ENCODE data around the gene SNW1.
A peak's percentile ranks its signal among the peaks of the same experiment; 100 is the strongest.
"Not testable (repeated sequence)": the region's sequence is repeated elsewhere in the genome, so short reads cannot be mapped to it uniquely, and the experiment has no call there.

The SNW1 gene

DNA sequence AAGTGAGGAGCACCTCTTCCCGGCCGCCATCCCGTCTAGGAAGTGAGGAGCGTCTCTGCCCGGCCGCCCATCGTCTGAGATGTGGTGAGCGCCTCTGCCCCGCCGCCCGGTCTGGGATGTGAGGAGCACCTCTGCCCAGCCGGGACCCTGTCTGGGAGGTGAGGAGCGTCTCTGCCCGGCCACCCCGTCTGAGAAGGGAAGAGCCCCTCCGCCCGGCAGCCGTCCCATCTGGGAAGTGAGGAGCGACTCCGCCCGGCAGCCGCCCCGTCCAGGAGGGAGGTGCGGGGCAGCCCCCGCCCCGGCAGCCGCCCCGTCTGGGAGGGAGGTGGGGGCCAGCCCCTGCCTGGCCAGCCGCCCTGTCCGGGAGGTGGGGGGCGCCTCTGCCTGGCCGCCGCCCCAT, 13.5 kb downstream of the SNW1 start:
- DNase-seq (ENCODE audit: low read depth): not testable (repeated sequence)

- no peak for DNase-seq (ENCODE audit: low read depth)
Measured at GRCh38 chr14:77746064-77746702, 14.8 kb downstream of the SNW1 start.

GRCh38 chr14:77741438-77741837, 19.5 kb downstream of the SNW1 start:
- no peak for DNase-seq (ENCODE audit: low read depth)

DNA sequence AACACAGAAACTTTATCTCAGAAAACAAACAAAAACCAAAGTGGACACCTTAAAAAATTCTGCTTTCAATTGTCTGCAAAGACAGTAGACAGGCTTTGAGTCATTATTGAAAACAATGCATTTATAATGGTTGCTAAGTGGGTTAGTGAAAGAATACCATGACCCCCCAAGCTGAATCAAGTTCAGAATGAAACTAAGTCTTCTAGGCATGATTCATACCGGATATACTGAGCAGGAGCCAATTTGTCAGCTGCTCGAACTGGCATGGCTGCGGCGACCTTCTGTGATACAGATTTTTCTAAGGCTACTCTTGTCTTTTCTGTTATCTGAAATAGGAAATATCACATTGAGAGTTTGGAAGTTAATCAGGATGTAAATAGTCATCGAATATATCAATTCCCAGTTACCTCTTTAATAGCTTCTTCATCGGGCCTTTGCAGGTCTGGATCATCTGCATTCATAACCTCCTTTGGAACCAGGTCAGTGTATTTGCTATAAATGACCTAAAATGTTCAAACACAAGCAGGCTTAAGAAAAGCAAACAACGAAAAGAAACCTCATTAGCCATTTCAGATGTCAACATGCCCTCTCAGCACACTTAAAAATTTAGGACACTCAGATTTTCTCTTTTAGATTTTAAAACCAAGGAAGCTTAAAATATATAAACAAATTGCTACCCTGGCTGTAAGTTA, 22.3 kb downstream of the SNW1 start:
- no peak for DNase-seq (ENCODE audit: low read depth)

DNA sequence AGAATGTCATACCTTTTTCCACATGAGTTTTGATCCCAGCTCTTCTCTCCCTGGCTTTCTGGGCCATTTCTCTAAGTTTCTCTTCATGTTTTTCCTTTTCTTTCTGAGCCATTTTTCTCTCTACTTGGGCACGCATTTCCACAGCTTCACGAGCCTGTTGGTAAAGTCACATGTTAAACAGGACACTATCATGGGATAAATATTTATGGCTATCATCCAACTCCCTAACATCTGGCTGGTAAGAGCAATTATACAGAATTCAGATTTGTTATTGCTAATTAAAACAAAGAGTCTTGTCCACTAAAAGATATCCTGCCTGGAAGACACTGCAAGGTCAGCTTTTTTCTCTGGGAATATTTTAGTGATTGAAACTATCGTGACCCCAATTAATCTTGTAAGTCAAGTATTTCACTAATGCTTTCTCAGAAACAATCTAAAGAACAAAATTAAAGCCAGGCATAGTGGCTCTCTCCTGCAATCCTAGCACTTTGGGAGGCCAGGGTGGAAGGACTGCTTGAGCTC, 29.9 kb downstream of the SNW1 start:
- DNase-seq (ENCODE audit: low read depth): no peak

DNA sequence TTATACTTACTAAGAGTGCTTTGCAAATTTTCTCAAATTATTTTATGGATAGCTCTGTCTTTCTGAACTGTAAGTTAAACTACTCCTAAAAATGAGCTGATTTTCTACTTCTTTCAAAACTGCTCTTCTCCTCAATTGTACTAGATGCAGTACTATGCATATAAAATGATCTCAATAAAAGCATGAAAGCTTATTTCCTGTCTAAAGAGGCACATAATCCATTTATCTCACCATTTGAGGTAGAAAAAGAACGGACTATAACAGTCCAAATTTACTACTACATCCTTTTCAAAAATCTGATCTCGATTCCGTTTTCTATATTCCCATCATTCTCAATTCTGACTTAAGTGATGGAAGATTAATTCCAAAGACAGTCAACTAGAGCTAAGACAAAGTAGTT, 38.7 kb downstream of the SNW1 start:
- DNase-seq (ENCODE audit: low read depth): no peak

DNA sequence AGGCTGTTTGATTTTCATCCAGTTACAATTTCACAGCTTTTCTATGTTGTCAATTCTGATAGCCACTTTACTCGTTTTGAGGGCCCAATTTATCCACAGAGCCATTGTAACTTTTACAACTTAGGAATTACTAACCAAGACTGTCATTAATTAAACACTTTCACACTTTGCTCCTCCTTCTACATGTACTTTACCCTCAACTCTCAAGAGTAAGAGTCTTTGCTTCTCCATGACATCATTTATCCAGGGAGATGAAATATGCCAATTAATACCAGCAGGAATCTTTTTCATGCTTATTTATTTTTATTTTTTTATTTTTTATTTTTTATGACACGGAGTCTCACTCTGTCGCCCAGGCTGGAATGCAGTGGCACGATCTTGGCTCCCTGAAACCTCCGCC, 39.5 kb downstream of the SNW1 start:
- no peak for DNase-seq (ENCODE audit: low read depth)

- no peak for DNase-seq (ENCODE audit: low read depth)
Measured at GRCh38 chr14:77717608-77718305, 43.2 kb downstream of the SNW1 start.

GRCh38 chr14:77714926-77715325, 46.0 kb downstream of the SNW1 start:
- DNase-seq (ENCODE audit: low read depth): no peak

DNA sequence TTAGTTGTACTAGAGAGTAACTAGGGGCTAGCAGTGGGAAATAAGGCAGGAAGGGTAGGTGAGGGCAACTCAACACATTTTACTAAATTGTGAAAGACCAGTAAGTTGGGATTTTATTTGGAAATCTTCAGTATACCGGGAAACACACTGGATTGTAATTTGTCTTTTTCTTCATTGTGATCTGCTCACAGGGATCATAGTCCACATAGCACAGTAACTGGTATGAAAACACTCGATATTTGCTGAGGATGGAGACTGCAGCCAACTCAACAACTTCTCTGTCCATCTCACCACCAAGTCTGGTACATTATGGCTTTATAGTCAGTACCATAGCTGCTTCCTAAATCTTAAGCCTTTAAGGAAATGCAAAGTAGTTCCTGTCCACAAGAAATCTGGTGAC, 50.6 kb downstream of the SNW1 start:
- DNase-seq (ENCODE audit: low read depth): no peak

DNA sequence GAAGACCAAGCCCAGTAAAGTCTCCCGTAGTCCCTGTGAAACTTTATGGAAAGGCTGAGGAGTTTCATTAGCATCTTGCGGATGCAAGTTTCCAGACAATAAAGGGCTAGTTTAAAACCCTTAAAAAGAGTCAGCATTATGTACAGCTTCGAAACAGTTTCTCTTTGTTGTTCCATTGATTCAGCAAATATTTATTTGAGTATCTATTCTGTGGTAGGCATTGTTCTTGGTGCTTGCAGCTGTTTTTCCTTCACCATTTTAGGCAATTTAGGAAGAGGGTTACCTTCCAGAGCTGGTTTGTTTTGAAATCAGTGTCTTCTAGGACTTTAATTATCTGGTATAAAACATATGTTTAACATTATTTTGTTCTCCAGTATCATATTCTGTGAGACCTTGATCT, 51.5 kb downstream of the SNW1 start:
- no peak for DNase-seq (ENCODE audit: low read depth)

DNA sequence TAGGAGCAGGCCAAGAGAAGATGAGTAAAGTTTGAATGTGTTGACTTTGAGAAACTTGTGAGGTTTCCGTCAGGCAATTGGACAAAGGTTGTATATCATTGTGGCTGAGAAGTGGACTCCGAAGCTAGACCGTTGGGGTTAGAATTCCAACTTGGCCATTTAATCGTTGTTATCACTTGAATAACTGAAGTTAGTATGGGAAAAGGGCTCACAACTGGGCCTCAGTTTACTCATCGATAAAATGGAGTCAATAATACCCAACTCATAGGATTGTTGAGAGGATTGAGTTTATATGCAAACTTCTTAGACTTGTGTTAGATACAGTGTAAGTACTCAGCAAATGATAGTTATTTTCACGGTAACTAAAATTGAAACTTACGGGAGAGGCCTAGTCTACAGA, 52.2 kb downstream of the SNW1 start:
- DNase-seq (ENCODE audit: low read depth): no peak

DNA sequence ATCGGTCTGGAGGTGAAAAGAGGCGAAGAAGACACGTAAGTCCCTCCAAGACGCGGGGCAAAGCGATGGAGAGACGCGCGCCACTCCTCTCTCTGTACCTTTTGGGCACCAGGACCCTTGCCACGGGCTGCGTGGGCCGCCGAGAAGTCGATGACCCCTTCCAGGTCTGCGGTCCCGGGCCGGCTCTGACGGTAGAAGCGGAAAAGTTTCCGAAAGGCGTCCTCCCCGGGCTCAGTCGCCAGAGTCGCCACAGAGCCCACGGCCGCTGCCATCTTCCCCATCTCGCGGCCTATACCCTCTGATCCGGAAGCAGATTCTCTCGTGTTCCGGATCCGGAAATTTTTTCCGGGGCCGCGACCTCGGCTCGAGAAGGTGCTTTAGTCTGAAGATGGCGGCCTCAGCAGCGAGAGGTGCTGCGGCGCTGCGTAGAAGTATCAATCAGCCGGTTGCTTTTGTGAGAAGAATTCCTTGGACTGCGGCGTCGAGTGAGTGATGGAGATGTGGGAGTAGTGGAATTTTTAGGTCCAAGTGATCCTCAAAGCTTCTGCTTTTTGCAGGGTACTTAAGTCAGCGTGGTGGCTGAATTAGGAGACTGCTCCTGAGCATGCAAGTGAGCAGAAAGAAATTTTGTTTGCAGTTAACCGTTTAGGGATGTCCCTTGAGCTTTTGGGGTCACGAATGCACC, 53.1 kb downstream of the SNW1 start, which contains the start of the genes ALKBH1 and SLIRP:
TSS of gene ALKBH1 (minus strand) at position 300 of the 685 bp plus-strand sequence. CDS start at position 281, 19 bp downstream.
TSS of gene SLIRP (plus strand) at position 380 of the 685 bp plus-strand sequence. CDS start at position 389, 9 bp downstream.
- DNase-seq (ENCODE audit: low read depth): peak; percentile 79

- DNase-seq (ENCODE audit: low read depth): no peak
Measured at GRCh38 chr14:77707355-77707723, 53.6 kb downstream of the SNW1 start.

DNA sequence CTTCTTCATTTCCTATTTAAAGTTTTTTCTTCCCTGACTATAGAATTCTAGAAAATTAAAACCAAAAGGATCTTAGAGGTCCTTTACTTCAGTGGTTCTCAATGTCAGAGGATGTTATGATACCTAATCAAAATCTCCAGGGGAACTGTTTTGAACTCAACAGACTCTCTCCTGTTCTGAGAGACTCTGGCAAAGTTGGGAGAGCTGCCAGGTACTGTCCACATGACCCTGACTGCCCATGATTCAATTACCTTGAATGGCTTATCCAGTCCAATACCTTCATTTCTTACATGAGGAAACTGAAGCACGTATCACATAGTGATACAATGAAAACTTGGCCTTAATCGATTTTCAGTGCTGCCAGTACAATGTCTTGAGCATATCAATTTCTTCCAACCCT, 69.7 kb downstream of the SNW1 start:
- no peak for DNase-seq (ENCODE audit: low read depth)

DNA sequence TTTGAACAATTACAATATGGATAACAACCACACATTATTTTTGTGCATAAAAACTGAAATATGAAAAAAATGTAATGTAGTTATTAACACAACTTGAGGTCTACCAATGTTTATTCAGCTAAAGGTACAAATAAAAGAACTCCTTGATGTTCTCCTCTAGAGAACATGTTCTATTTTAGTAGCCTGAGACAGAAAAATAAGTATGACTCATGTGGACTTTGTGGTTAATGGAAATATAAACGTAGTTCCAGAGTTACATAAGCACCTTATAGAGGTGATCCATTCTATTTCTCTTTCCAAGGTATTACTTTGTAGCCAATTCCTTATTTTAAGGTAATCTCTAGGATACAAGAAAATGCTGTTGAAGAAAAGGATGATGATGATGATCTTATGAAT, 78.8 kb downstream of the SNW1 start:
- DNase-seq (ENCODE audit: low read depth): no peak

DNA sequence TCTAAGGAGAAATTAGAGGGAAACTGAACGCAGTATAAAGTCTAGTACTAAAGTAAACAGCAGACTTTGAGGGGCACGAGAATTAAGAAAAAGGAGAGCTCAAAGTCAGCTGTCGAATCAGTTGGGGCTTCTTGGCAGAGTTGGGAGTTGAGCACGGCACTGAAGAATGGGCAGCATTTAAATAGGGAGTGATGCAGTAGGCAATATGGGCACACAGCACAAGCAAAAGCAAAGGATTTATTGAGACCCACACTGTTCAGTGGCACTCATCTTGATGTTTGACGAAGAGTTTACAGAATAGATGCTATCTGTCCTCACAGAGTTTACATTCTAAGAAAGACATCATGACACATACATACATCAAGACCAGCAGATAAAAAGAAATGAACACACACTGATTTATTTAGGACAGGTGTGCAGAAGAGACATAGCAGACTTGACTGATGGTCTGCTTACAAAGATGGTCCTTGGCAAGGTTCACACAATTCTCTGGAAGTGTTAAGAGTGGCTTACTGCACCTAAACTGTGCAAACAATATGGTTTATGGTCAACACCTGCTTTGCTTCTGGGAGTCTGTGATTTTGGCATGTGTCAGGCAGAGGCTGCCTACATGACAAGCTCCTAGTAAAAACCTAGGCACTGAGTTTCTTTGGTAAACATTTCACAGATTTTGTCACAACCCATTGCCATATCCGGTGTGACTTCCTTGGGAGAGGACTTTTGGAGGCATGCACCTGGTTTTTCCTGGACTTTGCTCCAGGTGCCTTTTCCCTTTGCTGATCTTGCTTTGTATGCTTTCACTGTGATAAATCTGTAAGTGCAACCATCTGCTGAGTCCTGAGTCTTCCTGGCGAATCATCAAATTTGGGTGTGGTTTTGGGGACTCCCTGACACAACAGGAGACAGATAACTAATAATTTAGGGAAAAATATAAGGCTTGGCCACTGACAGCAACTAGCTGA, 79.5 kb downstream of the SNW1 start:
- DNase-seq (ENCODE audit: low read depth): no peak

- no peak for DNase-seq (ENCODE audit: low read depth)
Measured at GRCh38 chr14:77674931-77675330, 86.0 kb downstream of the SNW1 start.

- DNase-seq (ENCODE audit: low read depth): no peak
Measured at GRCh38 chr14:77673193-77673592, 87.8 kb downstream of the SNW1 start.

Data from activated T-cell treated with anti-CD3 and anti-CD28 coated beads for 48 hours (primary cell).